GM23248 (cell line): Measurements from ENCODE around the gene RABEP2. TPM values are rescaled to one million over a fixed set of nuclear protein-coding genes. Genes with fewer than 3 reads are reported as not detected.
"Not testable (repeated sequence)": the region's sequence is repeated elsewhere in the genome, so short reads cannot be mapped to it uniquely, and the experiment has no call there.

ENCODE experiments used
- DNase-seq: peaks from one replicate; pipeline ENCODE4 v3.0.0-alpha.2; 2015
- H2AFZ ChIP-seq: fragments of 200-600 bp; sonication (generic); 2 replicates; pipeline ENCODE4 v1.6.1; 2016; ENCODE audit warnings: antibody characterized with exemption
- H3F3A ChIP-seq: fragments of 200-600 bp; sonication (generic); 2 replicates; pipeline ENCODE4 v1.6.1; 2016; ENCODE audit warnings: mild to moderate bottlenecking, antibody characterized with exemption, mixed run types; ENCODE audit not compliant: insufficient read depth
- H3K27ac ChIP-seq: fragments of 200-600 bp; sonication (generic); 2 replicates; pipeline ENCODE4 v1.5.1; 2016; ENCODE audit warnings: mild to moderate bottlenecking
- H3K27me3 ChIP-seq: fragments of 200-600 bp; sonication (generic); replicated peaks from 2 replicates; pipeline ENCODE4 v1.6.1; 2016; ENCODE audit warnings: mild to moderate bottlenecking; ENCODE audit not compliant: insufficient read depth
- H3K36me3 ChIP-seq: fragments of 200-600 bp; sonication (generic); 2 replicates; pipeline ENCODE4 v1.6.1; 2016; ENCODE audit warnings: low read depth, mild to moderate bottlenecking
- H3K4me1 ChIP-seq: fragments of 200-600 bp; sonication (generic); 2 replicates; pipeline ENCODE4 v1.6.1; 2016; ENCODE audit warnings: mild to moderate bottlenecking; ENCODE audit not compliant: insufficient read depth
- H3K4me2 ChIP-seq: fragments of 200-600 bp; sonication (generic); one replicate; pipeline ENCODE4 v1.6.1; 2016; ENCODE audit warnings: mild to moderate bottlenecking; ENCODE audit not compliant: unreplicated experiment
- H3K4me3 ChIP-seq: fragments of 200-600 bp; sonication (generic); 2 replicates; pipeline ENCODE4 v1.5.1; 2016; ENCODE audit warnings: mild to moderate bottlenecking
- H3K79me2 ChIP-seq: fragments of 200-600 bp; sonication (generic); 2 replicates; pipeline ENCODE4 v1.6.1; 2016; ENCODE audit warnings: mild to moderate bottlenecking; ENCODE audit not compliant: insufficient read depth
- H3K9ac ChIP-seq: fragments of 200-600 bp; sonication (generic); 2 replicates; pipeline ENCODE4 v1.6.1; 2016; ENCODE audit warnings: mild to moderate bottlenecking
- H3K9me2 ChIP-seq: fragments of 200-600 bp; sonication (generic); 2 replicates; pipeline ENCODE4 v1.6.1; 2016; ENCODE audit warnings: mixed run types, mild to moderate bottlenecking, moderate library complexity; ENCODE audit not compliant: insufficient read depth
- H3K9me3 ChIP-seq: fragments of 200-600 bp; sonication (generic); one replicate; pipeline ENCODE4 v1.6.1; 2017; ENCODE audit warnings: low read depth
- H4K20me1 ChIP-seq: fragments of 200-600 bp; sonication (generic); 2 replicates; pipeline ENCODE4 v1.6.0; 2016; ENCODE audit not compliant: insufficient read depth
- EZH2 ChIP-seq: fragments of 200-600 bp; sonication (generic); IDR thresholded peaks from 2 replicates; pipeline ENCODE4 v1.6.1; 2018; ENCODE audit warnings: antibody characterized with exemption, mild to moderate bottlenecking; ENCODE audit not compliant: insufficient read depth, poor library complexity, severe bottlenecking
- EZH2phosphoT487 ChIP-seq: fragments of 200-600 bp; sonication (generic); IDR thresholded peaks from 2 replicates; pipeline ENCODE4 v1.6.1; 2018; ENCODE audit warnings: antibody characterized with exemption, moderate library complexity, mild to moderate bottlenecking, low read depth; ENCODE audit not compliant: insufficient read depth
- WGBS, 2 experiments: methylation state at CpG; one replicate each; pipeline ENCODE4 v1.1.6; 2015 to 2017; ENCODE audit warnings: low lambda C conversion rate in 2 of 2, low coverage in 1 of 2; ENCODE audit errors: missing lambda C conversion rate in 2 of 2; 5-methylcytosine and 5-hydroxymethylcytosine counted together
- in situ Hi-C: fragments of 300-500 bp; cut with MboI; formaldehyde crosslinking; loops from 2 replicates; pipeline ENCODE4 v1.15.0; 2020
- polyA plus RNA-seq: library from polyadenylated mRNA; unstranded; fragments of >200 nt; fragmentation: Nextera tagmentation; extraction: Ambion mirVana; gene quantifications from 2 replicates; pipeline ENCODE4 v1.2.1, GENCODE V29; 2016
- total RNA-seq: library from RNA; depleted of rRNA; stranded (reverse); fragments of >200 nt; shearing (Covaris generic); gene quantifications from 2 replicates; pipeline ENCODE4 v1.2.3, GENCODE V29; 2014

RABEP2 gene
- total and polyA plus RNA-seq, 2 experiments from 2014 or later, result 14.0 to 53.4 TPM

GRCh38 chr16:28897826-28898225 lies 27.2 kb downstream of the RABEP2 start:
- Histone ChIP-seq H3K4me1 (no peaks in the 10 kb centered on the region), H3K36me3 (no peaks in the 10 kb centered on the region), H3K27me3 (no peaks in the 10 kb centered on the region), H4K20me1 (no peaks in the 10 kb centered on the region), H3K9ac (no peak overlapping the region), H3K9me3 (no peaks in the 10 kb centered on the region), H3K27ac (no peak overlapping the region), H3F3A (no peaks in the 10 kb centered on the region), H3K79me2 (no peaks in the 10 kb centered on the region), H3K4me3 (no peak overlapping the region), H3K9me2 (no peaks in the 10 kb centered on the region), H2AFZ (no peak overlapping the region), H3K4me2 (no peak overlapping the region)
- TF ChIP-seq EZH2, result no peak
- WGBS, 2 experiments, result 82 to 85% methylated on average over 4 of the region's 4 CpGs
- no peak for DNase-seq
- in situ Hi-C loops, result no loop called here

- Histone ChIP-seq H3K27me3 (no peaks in the 10 kb centered on the region), H3F3A (no peaks in the 10 kb centered on the region), H3K36me3 (no peaks in the 10 kb centered on the region), H3K4me2 (no peak overlapping the region), H3K9ac (no peak overlapping the region), H3K9me3 (no peaks in the 10 kb centered on the region), H3K4me3 (no peak overlapping the region), H2AFZ (no peak overlapping the region), H3K4me1 (no peaks in the 10 kb centered on the region), H3K27ac (no peak overlapping the region), H4K20me1 (no peaks in the 10 kb centered on the region), H3K9me2 (no peaks in the 10 kb centered on the region), H3K79me2 (no peaks in the 10 kb centered on the region)
- 83 to 85% methylated on average over 4 of the region's 4 CpGs for WGBS, 2 experiments
- in situ Hi-C loops, result no loop called here
- DNase-seq, result no peak
- TF ChIP-seq EZH2phosphoT487, result no peak
- no peak for TF ChIP-seq EZH2
These were observed 29.4 kb downstream of the RABEP2 start for GRCh38 chr16:28895609-28896008.

GRCh38 chr16:28893291-28893690 lies 31.7 kb downstream of the RABEP2 start:
- no peaks in the 10 kb centered on the region for H3K36me3 ChIP-seq
- no peak overlapping the region for H3K4me2 ChIP-seq
- H3F3A ChIP-seq, result no peaks in the 10 kb centered on the region
- H4K20me1 ChIP-seq, result no peaks in the 10 kb centered on the region
- no peaks in the 10 kb centered on the region for H3K79me2 ChIP-seq
- no peak for DNase-seq
- in situ Hi-C loops, result loop anchor here (5.0 kb wide), 1 partner anchor 49 kb away; no protein-coding TSS in a partner anchor
- no peaks in the 10 kb centered on the region for H3K9me3 ChIP-seq
- no peak overlapping the region for H2AFZ ChIP-seq
- 88 to 100% methylated on average over 4 of the region's 4 CpGs for WGBS, 2 experiments
- no peaks in the 10 kb centered on the region for H3K27me3 ChIP-seq
- no peaks in the 10 kb centered on the region for H3K9me2 ChIP-seq
- TF ChIP-seq EZH2phosphoT487 (no peak), EZH2 (no peak)
- no peak overlapping the region for H3K4me3 ChIP-seq
- H3K9ac ChIP-seq, result no peak overlapping the region
- no peak overlapping the region for H3K27ac ChIP-seq
- no peaks in the 10 kb centered on the region for H3K4me1 ChIP-seq

- no peaks in the 10 kb centered on the region for H3K79me2 ChIP-seq
- in situ Hi-C loops, result loop anchor here (5.0 kb wide), 1 partner anchor 50 kb away; no protein-coding TSS in a partner anchor
- no peak for DNase-seq
- H3K4me1 ChIP-seq, result no peaks in the 10 kb centered on the region
- TF ChIP-seq EZH2phosphoT487 (no peak), EZH2 (no peak)
- no peaks in the 10 kb centered on the region for H3K36me3 ChIP-seq
- WGBS, 2 experiments, result 74 to 76% methylated on average over 14 of the region's 14 CpGs
- no peaks in the 10 kb centered on the region for H3F3A ChIP-seq
- no peaks in the 10 kb centered on the region for H3K9me3 ChIP-seq
- no peak overlapping the region for H2AFZ ChIP-seq
- no peaks in the 10 kb centered on the region for H4K20me1 ChIP-seq
- H3K27me3 ChIP-seq, result no peaks in the 10 kb centered on the region
- H3K9me2 ChIP-seq, result no peaks in the 10 kb centered on the region
- H3K4me3 ChIP-seq, result no peak overlapping the region
- no peak overlapping the region for H3K4me2 ChIP-seq
- no peak overlapping the region for H3K27ac ChIP-seq
- no peak overlapping the region for H3K9ac ChIP-seq
These were observed 32.8 kb downstream of the RABEP2 start for GRCh38 chr16:28891964-28892890.

- H3K27ac ChIP-seq, H3K4me2 ChIP-seq, H3K9me2 ChIP-seq, H3K4me1 ChIP-seq, DNase-seq, H3K79me2 ChIP-seq, H3K27me3 ChIP-seq, H3F3A ChIP-seq, H3K36me3 ChIP-seq, H3K4me3 ChIP-seq, H3K9me3 ChIP-seq, H2AFZ ChIP-seq, H3K9ac ChIP-seq, H4K20me1 ChIP-seq: not testable (repeated sequence)
- WGBS, 2 experiments, result 89 to 91% methylated on average over 5 of the region's 5 CpGs
- in situ Hi-C loops, result loop anchor here (5.0 kb wide), 1 partner anchor 52 kb away; no protein-coding TSS in a partner anchor
These were observed 34.7 kb downstream of the RABEP2 start for GRCh38 chr16:28890355-28890754.
